MM.1S (cell line): Measurements from ENCODE around the gene CMTM5.

ENCODE experiments used
- CTCF ChIP-seq: fragments of 300-600 bp; sonication (generic); IDR thresholded peaks from 2 replicates; pipeline ENCODE4 v1.5.1; 2016; ENCODE audit warnings: antibody characterized with exemption, low read length, mixed read lengths
- EZH2 ChIP-seq: fragments of 300-600 bp; sonication (generic); optimal IDR thresholded peaks from 2 replicates; pipeline ENCODE3; 2017; ENCODE audit warnings: low read depth, mild to moderate bottlenecking, antibody characterized with exemption, low read length, mixed read lengths

- no peak for TF ChIP-seq EZH2
- TF ChIP-seq CTCF, result no peak
Observed at GRCh38 chr14:23346693-23347405, 30.0 kb upstream of the CMTM5 start.
